Adrenal gland (tissue), 12 donors: Measurements from ENCODE around the gene ANTXR1. TPM values are rescaled to one million over a fixed set of nuclear protein-coding genes. Genes with fewer than 3 reads are reported as not detected.
A peak's percentile ranks its signal among the peaks of the same experiment; 100 is the strongest.

Source experiments
- DNase-seq, 7 donors: peaks; one replicate each; pipeline ENCODE4 v3.0.0-alpha.2; 2019 to 2020
- H3K27ac ChIP-seq, 5 donors: fragments of 200-600 bp; sonication (generic) in 4 of 5; 1 replicate in 3 of 5; 2 replicates in 2 of 5; pipeline versions ENCODE4 v1.5.1 to v1.8.0; 2016 to 2020; ENCODE audit warnings: mild to moderate bottlenecking in 1 of 5
- H3K27me3 ChIP-seq: fragments of 200-600 bp; 2 replicates; pipeline ENCODE4 v1.8.0; 2021
- H3K36me3 ChIP-seq, 2 donors: fragments of 200-600 bp; replicated peaks in 1 of 2; 1 replicate in 1 of 2; 2 replicates in 1 of 2; pipeline versions ENCODE4 v1.5.1 to v1.8.0; 2018 to 2022
- H3K4me1 ChIP-seq, 2 donors: fragments of 200-600 bp; replicated peaks in 1 of 2; 1 replicate in 1 of 2; 2 replicates in 1 of 2; pipeline versions ENCODE4 v1.5.1 to v1.8.0; 2018 to 2021
- H3K4me3 ChIP-seq, 4 donors: fragments of 200-600 bp; sonication (generic) in 3 of 4; one replicate each; pipeline ENCODE4 v1.5.1; 2016 to 2018
- H3K9me3 ChIP-seq, 3 donors: fragments of 200-600 bp; sonication (generic) in 1 of 3; replicated peaks in 1 of 3; 1 replicate in 2 of 3; 2 replicates in 1 of 3; pipeline versions ENCODE4 v1.5.1 to v1.8.0; 2016 to 2021
- POLR2A ChIP-seq, 2 donors: fragments of 450-650 bp; IDR thresholded peaks; one replicate each; pipeline ENCODE4 v1.6.1; 2017; ENCODE audit warnings: antibody characterized with exemption in 2 of 2, mild to moderate bottlenecking in 2 of 2, moderate library complexity in 1 of 2
- WGBS, 4 donors: extraction: QIAGEN DNeasy Blood & Tissue Kit in 2 of 4; methylation state at CpG; one replicate each; pipeline versions ENCODE4 v1.1.5 to v1.1.7; 2013 to 2017; 5-methylcytosine and 5-hydroxymethylcytosine counted together
- intact Hi-C, 2 donors: fragments of 100-400 bp; cut with DNase I; formaldehyde crosslinking; loops; one replicate each; pipeline versions ENCODE4 v1.14.1 to v1.15.0; 2022 to 2023
- polyA plus RNA-seq, 3 donors: library from polyadenylated mRNA; stranded (reverse); fragments of 200-250 nt in 2 of 3; fragments of 350-450 nt in 1 of 3; fragmentation: Illumina TruSeq in 1 of 3; extraction: RNeasy Lipid Tissue Mini Kit (QIAGEN cat#74804) in 1 of 3; gene quantifications; one replicate each; pipeline ENCODE4 v1.2.3, GENCODE V29; 2013 to 2014
- total RNA-seq, 9 donors: library from RNA; depleted of rRNA in 4 of 9; stranded (reverse); fragments of >200 nt in 4 of 9; fragments of 120-200 nt in 1 of 9; fragmentation: NEBNext Ultra II Directional in 1 of 9; extraction: Animal tissue kit (Norgen Biotek cat#: 25700) in 1 of 9; gene quantifications; one replicate each; pipeline versions ENCODE4 v1.1.0 to v1.2.4, GENCODE V29; 2013 to 2023
- TF ChIP-seq, protein P1 (sequence below), 6 experiments: fragments of 450-650 bp in 4 of 6; fragments of 200-600 bp in 2 of 6; sonication (generic) in 1 of 6; IDR thresholded peaks; 1 replicate in 5 of 6; 2 replicates in 1 of 6; pipeline versions ENCODE4 v1.5.1 to v1.8.0; 2016 to 2021; ENCODE audit warnings: antibody characterized with exemption in 6 of 6, mild to moderate bottlenecking in 2 of 6, moderate library complexity in 1 of 6
- donor health status: healthy with polysubstance abuse.
- donor health status: Bipolar disorder and iron deficiency.
- donor health status: DM: yes; HTN: yes; CAD: no.
- donor health status: DM: no; HTN: no; CAD: no.
- donor health status: DM: no; HTN: no; CAD: no.
- donor health status: DM: yes; HTN: yes; CAD: no.

The ANTXR1 gene
- total and polyA plus RNA-seq, 12 donors: 19.0 to 386 (median 119) TPM

DNA sequence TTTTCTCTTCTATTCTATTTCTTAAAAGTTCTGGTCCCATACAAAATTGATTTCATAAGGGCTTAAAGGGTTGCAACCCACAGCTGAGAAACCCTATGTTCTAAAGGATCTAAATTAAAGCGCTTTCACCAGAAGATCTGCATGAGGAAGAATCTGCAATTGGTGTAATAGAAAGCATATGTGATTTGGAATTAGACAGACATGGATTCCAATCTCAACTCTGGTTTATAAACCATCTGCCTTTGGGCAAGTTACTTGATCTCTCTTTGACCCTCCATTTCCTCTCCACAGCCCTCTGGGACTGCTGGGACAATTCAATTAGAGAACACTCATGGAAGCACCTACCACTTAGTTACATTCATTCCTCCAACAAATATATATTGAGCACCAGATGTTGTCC lies 178.7 kb downstream of the ANTXR1 start:
- H3K9me3 ChIP-seq: no peaks in the 10 kb centered on the region
- WGBS, 4 donors: 95 to 100% (median 97%) methylated on average over 1 of the region's 1 CpG
- DNase-seq: no peak
- H3K4me3 ChIP-seq: no peak overlapping the region
- peaks cover 0 to 11% of the 10 kb centered on the region in 2 donors for H3K36me3 ChIP-seq
- H3K27me3 ChIP-seq: no peaks in the 10 kb centered on the region
- no peak overlapping the region for H3K27ac ChIP-seq
- H3K4me1 ChIP-seq: peaks cover 6 to 20% of the 10 kb centered on the region in 2 donors
- intact Hi-C loops: no loop called here
- TF ChIP-seq, protein P1, sequence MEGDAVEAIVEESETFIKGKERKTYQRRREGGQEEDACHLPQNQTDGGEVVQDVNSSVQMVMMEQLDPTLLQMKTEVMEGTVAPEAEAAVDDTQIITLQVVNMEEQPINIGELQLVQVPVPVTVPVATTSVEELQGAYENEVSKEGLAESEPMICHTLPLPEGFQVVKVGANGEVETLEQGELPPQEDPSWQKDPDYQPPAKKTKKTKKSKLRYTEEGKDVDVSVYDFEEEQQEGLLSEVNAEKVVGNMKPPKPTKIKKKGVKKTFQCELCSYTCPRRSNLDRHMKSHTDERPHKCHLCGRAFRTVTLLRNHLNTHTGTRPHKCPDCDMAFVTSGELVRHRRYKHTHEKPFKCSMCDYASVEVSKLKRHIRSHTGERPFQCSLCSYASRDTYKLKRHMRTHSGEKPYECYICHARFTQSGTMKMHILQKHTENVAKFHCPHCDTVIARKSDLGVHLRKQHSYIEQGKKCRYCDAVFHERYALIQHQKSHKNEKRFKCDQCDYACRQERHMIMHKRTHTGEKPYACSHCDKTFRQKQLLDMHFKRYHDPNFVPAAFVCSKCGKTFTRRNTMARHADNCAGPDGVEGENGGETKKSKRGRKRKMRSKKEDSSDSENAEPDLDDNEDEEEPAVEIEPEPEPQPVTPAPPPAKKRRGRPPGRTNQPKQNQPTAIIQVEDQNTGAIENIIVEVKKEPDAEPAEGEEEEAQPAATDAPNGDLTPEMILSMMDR (IDR thresholded peaks at IDR 0.05): no peak
- no peak for TF ChIP-seq POLR2A (IDR thresholded peaks at IDR 0.05)

DNA sequence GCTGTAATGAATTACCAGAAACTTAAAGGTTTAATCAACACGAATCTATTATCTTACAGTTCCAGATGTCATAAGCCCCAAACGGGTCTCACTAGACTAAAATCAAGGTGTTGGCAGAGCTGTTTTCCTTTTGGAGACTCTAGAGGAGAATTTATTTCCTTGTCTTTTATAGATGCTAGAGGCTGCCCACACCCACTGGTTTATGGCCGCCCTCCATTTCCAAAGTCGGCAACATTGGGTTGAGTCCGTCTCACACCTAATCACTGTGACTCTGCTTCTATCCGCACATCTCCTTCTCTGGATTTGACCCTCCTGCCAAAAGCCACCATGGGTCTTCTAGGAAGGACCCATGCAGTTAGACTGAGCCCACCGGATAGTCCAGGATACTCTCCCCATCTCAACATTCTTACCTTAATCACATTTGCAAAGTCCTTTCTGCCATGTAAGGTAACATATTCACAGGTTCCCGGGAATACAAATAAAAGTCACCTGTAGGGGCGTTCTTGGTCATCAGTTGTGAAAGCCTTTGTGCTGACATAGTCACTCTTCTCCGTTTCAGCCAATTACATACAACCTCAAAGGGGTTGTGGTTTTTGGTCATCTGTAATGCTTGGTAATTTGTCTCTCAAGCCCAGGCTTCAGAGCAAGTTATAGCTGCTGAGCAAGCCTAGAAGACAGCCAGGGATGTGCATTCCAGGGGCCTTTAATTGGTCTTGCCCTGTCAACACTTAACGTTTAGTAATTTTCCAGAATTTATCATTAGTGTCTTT lies 179.4 kb downstream of the ANTXR1 start:
- TF ChIP-seq, protein P1 (IDR thresholded peaks at IDR 0.05): no peak
- no peak for TF ChIP-seq POLR2A (IDR thresholded peaks at IDR 0.05)
- Histone ChIP-seq H3K36me3 (peaks cover 0 to 11% of the 10 kb centered on the region in 2 donors), H3K27me3 (no peaks in the 10 kb centered on the region), H3K4me3 (no peak overlapping the region), H3K4me1 (peaks cover 6 to 21% of the 10 kb centered on the region in 2 donors), H3K27ac (no peak overlapping the region), H3K9me3 (no peaks in the 10 kb centered on the region)
- intact Hi-C loops: no loop called here
- DNase-seq: no peak
- WGBS, 4 donors: 89 to 92% (median 91%) methylated on average over 11 of the region's 11 CpGs

DNA sequence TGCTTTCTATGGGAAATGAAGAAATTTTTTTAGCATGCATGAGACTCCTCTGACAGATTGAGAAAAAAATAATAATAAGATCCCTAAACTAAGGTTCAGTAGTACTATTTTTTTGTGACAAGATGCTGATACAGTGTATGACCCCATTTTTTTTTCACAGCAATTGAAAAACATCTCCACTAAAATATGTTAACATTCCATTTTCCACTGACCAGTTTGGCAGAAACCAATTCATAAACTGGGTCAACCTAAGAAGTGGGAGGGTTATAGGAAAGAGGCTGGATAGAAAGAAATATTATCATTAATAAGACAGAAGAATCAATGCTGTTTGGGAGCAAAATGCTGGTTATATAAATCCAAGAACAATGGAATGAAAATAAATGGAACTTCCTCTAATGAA lies 182.7 kb downstream of the ANTXR1 start:
- TF ChIP-seq, protein P1 (IDR thresholded peaks at IDR 0.05): no peak
- TF ChIP-seq POLR2A (IDR thresholded peaks at IDR 0.05): no peak
- peak overlapping the region in 1 of 5 donors; percentile 38 for H3K27ac ChIP-seq
- H3K4me1 ChIP-seq: peaks cover 0 to 18% of the 10 kb centered on the region in 2 donors
- H3K27me3 ChIP-seq: no peaks in the 10 kb centered on the region
- DNase-seq: no peak
- peaks cover 0 to 11% of the 10 kb centered on the region in 2 donors for H3K36me3 ChIP-seq
- no peak overlapping the region for H3K4me3 ChIP-seq
- H3K9me3 ChIP-seq: no peaks in the 10 kb centered on the region
- intact Hi-C loops: no loop called here

DNA sequence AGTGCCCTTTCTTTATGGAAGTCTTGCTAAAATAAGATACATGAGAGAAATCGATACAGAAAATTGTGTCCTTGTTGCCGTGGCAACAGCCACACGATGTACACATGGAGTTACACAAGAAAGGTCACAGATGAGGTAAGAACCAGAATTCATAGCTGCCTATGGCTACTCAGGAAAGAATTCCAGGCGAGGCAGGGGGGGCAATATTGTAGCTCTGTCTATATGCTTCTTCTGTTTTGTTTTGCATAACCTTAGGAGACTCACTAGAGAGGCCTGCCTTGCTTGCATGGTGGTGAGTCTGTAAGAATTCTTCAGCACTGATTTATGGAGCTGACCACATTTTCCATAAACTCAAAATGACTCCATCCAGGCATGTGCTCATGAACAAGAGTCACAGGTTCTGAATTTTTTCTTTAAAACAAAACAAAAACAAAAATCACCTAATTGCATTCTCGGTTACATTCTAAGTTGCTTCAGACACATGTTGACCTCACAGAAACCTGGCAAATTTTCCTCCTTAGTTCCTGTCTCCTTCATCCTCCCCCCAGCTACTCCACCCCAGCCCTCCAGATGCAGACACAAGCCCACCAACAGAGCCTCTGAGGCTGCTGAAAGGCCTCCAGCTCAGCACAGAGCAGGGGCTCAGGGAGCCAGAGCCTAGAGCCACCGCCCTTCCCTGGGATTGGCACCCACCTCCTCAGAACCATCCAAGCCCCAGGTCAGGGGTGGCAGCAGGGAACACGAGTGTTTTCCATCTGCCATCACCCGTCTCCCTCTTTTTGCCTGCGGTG lies 183.5 kb downstream of the ANTXR1 start:
- no peak overlapping the region for H3K4me3 ChIP-seq
- DNase-seq: no peak
- H3K27me3 ChIP-seq: no peaks in the 10 kb centered on the region
- H3K4me1 ChIP-seq: peaks cover 0 to 14% of the 10 kb centered on the region in 2 donors
- peak overlapping the region in 3 of 5 donors; percentile 15 to 40 (median 38) for H3K27ac ChIP-seq
- H3K36me3 ChIP-seq: peaks cover 0 to 11% of the 10 kb centered on the region in 2 donors
- no peaks in the 10 kb centered on the region for H3K9me3 ChIP-seq
- intact Hi-C loops: no loop called here
- WGBS, 4 donors: 80 to 85% (median 82%) methylated on average over 8 to 9 of the region's 9 CpGs
- TF ChIP-seq, protein P1 (IDR thresholded peaks at IDR 0.05): no peak
- no peak for TF ChIP-seq POLR2A (IDR thresholded peaks at IDR 0.05)
